Measurements from ENCODE around the gene MTCP1. TPM values are rescaled to one million over a fixed set of nuclear protein-coding genes. Genes with fewer than 3 reads are reported as not detected.

Gene MTCP1
- total RNA-seq, 1 experiment from 2014 or later: 49.5 TPM

- H3K4me3 ChIP-seq (ENCODE audit: low read depth in 2 of 2, low read length in 2 of 2): no peak overlapping the region
- TF ChIP-seq SIN3A (IDR thresholded peaks at IDR 0.05; ENCODE audit: borderline replicate concordance, insufficient read depth, low read depth, low read length) (no peak), REST (IDR thresholded peaks at IDR 0.05; ENCODE audit: insufficient read depth in 1 of 2, low read depth in 2 of 2, low read length in 1 of 2) (no peak), POLR2AphosphoS5 (IDR thresholded peaks at IDR 0.05; ENCODE audit: low read depth, low read length) (no peak), CTCF (IDR thresholded peaks at IDR 0.05) (no peak), TCF7L2 (IDR thresholded peaks at IDR 0.05; ENCODE audit: low read depth, low read length) (no peak)
- H3K9me3 ChIP-seq (ENCODE audit: control insufficient read depth, insufficient read depth, low read depth, low read length): no peaks in the 10 kb centered on the region
- in situ Hi-C loops (cut with HindIII; ENCODE audit: low pct_unique_long_range_greater_than_20kb, low sequenced_read_pairs) (no loop called here), intact Hi-C loops (cut with micrococcal nuclease; ENCODE audit: unreplicated experiment) (no loop called here)
- DNase-seq (ENCODE audit: low read depth, low spot score) (no peak), ATAC-seq (no peak)
- ChIA-PET POLR2A (no interaction called here), CTCF (no interaction called here)
- peaks cover 7% of the 10 kb centered on the region for H3K4me1 ChIP-seq (ENCODE audit: control insufficient read depth, insufficient read depth, low read length)
- peaks cover under 1% of the 10 kb centered on the region; the same call in 1 of the 2 replicates for H3K36me3 ChIP-seq (ENCODE audit: control insufficient read depth, insufficient read depth, low read length)
- no TSS peak for BruUV-seq (replicated peaks)
- no peak overlapping the region for H3K27ac ChIP-seq (ENCODE audit: low read length)
- H3K27me3 ChIP-seq (ENCODE audit: control insufficient read depth, insufficient read depth, low read length): no peaks in the 10 kb centered on the region
Measured at GRCh38 chrX:155055494-155055893, 15.4 kb downstream of the MTCP1 start.

GRCh38 chrX:155054255-155054654 is 16.7 kb downstream of the MTCP1 start:
- POLR2A ChIA-PET: no interaction called here
- no TSS peak for BruUV-seq (replicated peaks)
- H3K4me3 ChIP-seq (ENCODE audit: low read depth in 2 of 2, low read length in 2 of 2): no peak overlapping the region
- H3K27ac ChIP-seq (ENCODE audit: low read length): no peak overlapping the region
- H3K4me1 ChIP-seq (ENCODE audit: control insufficient read depth, insufficient read depth, low read length): peaks cover 7% of the 10 kb centered on the region
- ATAC-seq (no peak), DNase-seq (ENCODE audit: low read depth, low spot score) (no peak)
- intact Hi-C loops (cut with micrococcal nuclease; ENCODE audit: unreplicated experiment) (no loop called here), in situ Hi-C loops (cut with HindIII; ENCODE audit: low pct_unique_long_range_greater_than_20kb, low sequenced_read_pairs) (no loop called here)
- TF ChIP-seq TCF7L2 (IDR thresholded peaks at IDR 0.05; ENCODE audit: low read depth, low read length) (no peak), POLR2AphosphoS5 (IDR thresholded peaks at IDR 0.05; ENCODE audit: low read depth, low read length) (no peak), SIN3A (IDR thresholded peaks at IDR 0.05; ENCODE audit: borderline replicate concordance, insufficient read depth, low read depth, low read length) (no peak), REST (IDR thresholded peaks at IDR 0.05; ENCODE audit: insufficient read depth in 1 of 2, low read depth in 2 of 2, low read length in 1 of 2) (no peak), CTCF (IDR thresholded peaks at IDR 0.05) (no peak)
- H3K27me3 ChIP-seq (ENCODE audit: control insufficient read depth, insufficient read depth, low read length): no peaks in the 10 kb centered on the region
- CTCF ChIA-PET: interaction anchor here (0.6 kb wide), 1 partner anchor 51 kb away, joined by 6 read pairs; no protein-coding TSS in a partner anchor
- H3K9me3 ChIP-seq (ENCODE audit: control insufficient read depth, insufficient read depth, low read depth, low read length): no peaks in the 10 kb centered on the region
- no peaks in the 10 kb centered on the region for H3K36me3 ChIP-seq (ENCODE audit: control insufficient read depth, insufficient read depth, low read length)

Data from Panc1 (cell line).